HepG2 (cell line): ENCODE measurements around the gene HCK. TPM values are rescaled to one million over a fixed set of nuclear protein-coding genes. Genes with fewer than 3 reads are reported as not detected.

Experiments
- ARNT2 ChIP-seq: sonication (generic); formaldehyde crosslinking; IDR thresholded peaks from 2 replicates; pipeline ENCODE4 v1.8.0; 2022; ENCODE audit warnings: mild to moderate bottlenecking, low read depth, missing genetic modification reagents, moderate library complexity
- ATF3 ChIP-seq: sonication (generic); formaldehyde crosslinking; IDR thresholded peaks from 2 replicates; pipeline ENCODE4 v1.4.0; 2020; ENCODE audit warnings: missing genetic modification reagents
- CENPBD1 ChIP-seq: sonication (generic); formaldehyde crosslinking; IDR thresholded peaks from 2 replicates; pipeline ENCODE4 v1.8.0; 2022; ENCODE audit warnings: missing genetic modification reagents, low read depth, mild to moderate bottlenecking, borderline replicate concordance
- DNMT3B ChIP-seq: conservative IDR thresholded peaks from 2 replicates; pipeline ENCODE4 v1.6.1; 2016; ENCODE audit warnings: missing biosample characterization, control low read depth
- DZIP1 ChIP-seq: sonication (generic); formaldehyde crosslinking; IDR thresholded peaks from 2 replicates; pipeline ENCODE4 v1.5.0; 2020; ENCODE audit warnings: mild to moderate bottlenecking, missing genetic modification reagents
- IRX3 ChIP-seq: sonication (generic); formaldehyde crosslinking; IDR thresholded peaks from 2 replicates; pipeline ENCODE4 v1.8.1; 2023; ENCODE audit warnings: mild to moderate bottlenecking, low read depth, missing genetic modification reagents, borderline replicate concordance
- KDM6A ChIP-seq: IDR thresholded peaks from 2 replicates; pipeline ENCODE4 v1.6.1; 2016; ENCODE audit warnings: low read depth
- MTA3 ChIP-seq: sonication (generic); formaldehyde crosslinking; IDR thresholded peaks from 2 replicates; pipeline ENCODE4 v1.4.0; 2020; ENCODE audit warnings: missing genetic modification reagents
- NKX3-1 ChIP-seq: sonication (generic); formaldehyde crosslinking; IDR thresholded peaks from 2 replicates; pipeline ENCODE4 v1.5.0; 2020; ENCODE audit warnings: missing genetic modification reagents
- NRL ChIP-seq: sonication (generic); formaldehyde crosslinking; IDR thresholded peaks from 2 replicates; pipeline ENCODE4 v1.5.0; 2020; ENCODE audit warnings: missing genetic modification reagents, mild to moderate bottlenecking, moderate library complexity, borderline replicate concordance
- SMARCE1 ChIP-seq: fragments of 450-650 bp; IDR thresholded peaks from 2 replicates; pipeline ENCODE4 v1.6.1; 2017; ENCODE audit warnings: borderline replicate concordance
- TBX3 ChIP-seq: fragments of 450-650 bp; IDR thresholded peaks from 2 replicates; pipeline ENCODE4 v1.6.1; 2017; ENCODE audit warnings: antibody characterized with exemption, mild to moderate bottlenecking, inconsistent platforms, borderline replicate concordance
- THAP8 ChIP-seq: sonication (generic); formaldehyde crosslinking; IDR thresholded peaks from 2 replicates; pipeline ENCODE4 v1.5.1; 2020; ENCODE audit warnings: missing genetic modification reagents, mild to moderate bottlenecking, borderline replicate concordance
- USF2 ChIP-seq, 2 experiments: sonication (generic) in 1 of 2; formaldehyde crosslinking in 1 of 2; IDR thresholded peaks; 2 replicates each; pipeline versions ENCODE4 v1.5.1 to v1.6.1; 2011 to 2020; ENCODE audit warnings: borderline replicate concordance in 1 of 2, low read depth in 1 of 2, low read length in 1 of 2, mild to moderate bottlenecking in 1 of 2, missing genetic modification reagents in 1 of 2, moderate library complexity in 1 of 2
- ZNF362 ChIP-seq: sonication (generic); formaldehyde crosslinking; IDR thresholded peaks from 2 replicates; pipeline ENCODE4 v1.4.0; 2020; ENCODE audit warnings: missing genetic modification reagents, mild to moderate bottlenecking, borderline replicate concordance
- ZNF414 ChIP-seq: sonication (generic); formaldehyde crosslinking; IDR thresholded peaks from 2 replicates; pipeline ENCODE4 v1.5.0; 2020; ENCODE audit warnings: missing genetic modification reagents
- ZNF543 ChIP-seq: sonication (generic); formaldehyde crosslinking; IDR thresholded peaks from 2 replicates; pipeline ENCODE4 v1.4.0; 2020; ENCODE audit warnings: mild to moderate bottlenecking, missing genetic modification reagents
- ZNF724P ChIP-seq: sonication (generic); formaldehyde crosslinking; IDR thresholded peaks from 2 replicates; pipeline ENCODE4 v1.8.0; 2022; ENCODE audit warnings: missing genetic modification reagents, borderline replicate concordance
- ZNF788 ChIP-seq: sonication (generic); formaldehyde crosslinking; IDR thresholded peaks from 2 replicates; pipeline ENCODE4 v1.5.0; 2020; ENCODE audit warnings: mild to moderate bottlenecking, missing genetic modification reagents, borderline replicate concordance
- polyA plus RNA-seq, 8 experiments: library from polyadenylated mRNA; depleted of rRNA in 3 of 8; stranded (reverse) in 7 of 8; unstranded in 1 of 8; fragments of >200 nt; fragmentation: Illumina TruSeq in 4 of 8; extraction: Trizol in 4 of 8; gene quantifications; 2 replicates each; pipeline versions ENCODE4 v1.2.1 to v1.2.3, GENCODE V29; 2011 to 2016; ENCODE audit warnings: low read depth in 4 of 8, missing spikeins in 1 of 8, mixed read lengths in 1 of 8; ENCODE audit not compliant: insufficient read depth in 1 of 8
- total RNA-seq, 5 experiments: library from RNA; depleted of rRNA; stranded (reverse); fragments of >200 nt; fragmentation: Illumina TruSeq; extraction: Trizol; gene quantifications; 2 replicates each; pipeline ENCODE4 v1.2.3, GENCODE V29; 2016; ENCODE audit warnings: low read depth in 1 of 5

HCK gene
- total and polyA plus RNA-seq, 2 of the 13 experiments (the other 11 are each of a cell fraction or from before 2014, with no cell fraction given) = 0.04 TPM; not detected in 1

- TF ChIP-seq THAP8 (CRISPR knock-in tag) (no peak), ZNF543 (peak; percentile 55; the same call in 1 of the 2 replicates), NKX3-1 (no peak), CENPBD1 (CRISPR knock-in tag) (no peak), KDM6A (no peak), ZNF414 (CRISPR knock-in tag) (no peak), IRX3 (no peak), TBX3 (no peak), ATF3 (CRISPR knock-in tag) (no peak), MTA3 (CRISPR knock-in tag) (no peak), NRL (CRISPR knock-in tag) (peak; percentile 69; the same call in 1 of the 2 replicates), DZIP1 (CRISPR knock-in tag) (0 out of 2 replicates have a peak, but pooled peaks have one; percentile 66), ZNF788 (peak; percentile 47; the same call in 1 of the 2 replicates), ARNT2 (CRISPR knock-in tag) (no peak), USF2 (IDR thresholded peaks at IDR 0.05; ENCODE audit: low read depth, low read length) (no peak), USF2 (CRISPR knock-in tag; IDR thresholded peaks at IDR 0.05; ENCODE audit: borderline replicate concordance) (no peak; the same call in 1 of the 2 replicates), ZNF362 (CRISPR knock-in tag) (no peak), DNMT3B (CRISPR knock-in tag) (no peak), SMARCE1 (no peak), ZNF724P (CRISPR knock-in tag) (peak; percentile 51; the same call in 1 of the 2 replicates)
Measured at GRCh38 chr20:32018269-32019155, 33.5 kb upstream of the HCK start (continued).
